KMS-11 (cell line): Measurements from ENCODE around the gene ELN.

Experiments used
- H2AFZ ChIP-seq: fragments of 200-600 bp; sonication (generic); 2 replicates; pipeline ENCODE4 v1.6.1; 2016; ENCODE audit warnings: antibody characterized with exemption, mixed run types, low read depth
- H3K27ac ChIP-seq: fragments of 200-600 bp; sonication (generic); 2 replicates; pipeline ENCODE4 v1.6.1; 2016; ENCODE audit warnings: mild to moderate bottlenecking, mixed run types
- H3K27me3 ChIP-seq: fragments of 200-600 bp; sonication (generic); 2 replicates; pipeline ENCODE4 v1.6.1; 2017; ENCODE audit warnings: mild to moderate bottlenecking, low read depth, mixed run types, moderate library complexity; ENCODE audit not compliant: insufficient read depth
- H3K36me3 ChIP-seq: fragments of 200-600 bp; sonication (generic); 2 replicates; pipeline ENCODE4 v1.6.1; 2017; ENCODE audit warnings: mild to moderate bottlenecking, mixed run types; ENCODE audit not compliant: insufficient read depth
- H3K4me1 ChIP-seq: fragments of 200-600 bp; sonication (generic); 2 replicates; pipeline ENCODE4 v1.6.1; 2016; ENCODE audit warnings: mild to moderate bottlenecking, low read depth, mixed run types; ENCODE audit not compliant: poor library complexity, severe bottlenecking
- H3K4me2 ChIP-seq: fragments of 200-600 bp; sonication (generic); 2 replicates; pipeline ENCODE4 v1.7.0; 2016; ENCODE audit warnings: mild to moderate bottlenecking, mixed run types
- H3K4me3 ChIP-seq: fragments of 200-600 bp; sonication (generic); IDR thresholded peaks from 2 replicates; pipeline ENCODE4 v1.6.1; 2017; ENCODE audit warnings: low read depth, low read length, mixed read lengths; ENCODE audit not compliant: insufficient read depth
- H3K79me2 ChIP-seq: fragments of 200-600 bp; sonication (generic); 2 replicates; pipeline ENCODE4 v1.6.1; 2016; ENCODE audit warnings: low read depth, mixed run types; ENCODE audit not compliant: insufficient read depth
- H3K9ac ChIP-seq: fragments of 200-600 bp; sonication (generic); 2 replicates; pipeline ENCODE4 v1.6.1; 2016; ENCODE audit warnings: mild to moderate bottlenecking, mixed run types
- H4K20me1 ChIP-seq: fragments of 200-600 bp; sonication (generic); 2 replicates; pipeline ENCODE4 v1.6.1; 2016; ENCODE audit warnings: mild to moderate bottlenecking, mixed run types; ENCODE audit not compliant: insufficient read depth
- TF ChIP-seq, protein P1 (sequence below): fragments of 200-600 bp; sonication (generic); conservative IDR thresholded peaks from 2 replicates; pipeline ENCODE4 v1.6.1; 2017; ENCODE audit warnings: low read depth, mild to moderate bottlenecking, antibody characterized with exemption, low read length, moderate library complexity, mixed read lengths

ELN gene

DNA sequence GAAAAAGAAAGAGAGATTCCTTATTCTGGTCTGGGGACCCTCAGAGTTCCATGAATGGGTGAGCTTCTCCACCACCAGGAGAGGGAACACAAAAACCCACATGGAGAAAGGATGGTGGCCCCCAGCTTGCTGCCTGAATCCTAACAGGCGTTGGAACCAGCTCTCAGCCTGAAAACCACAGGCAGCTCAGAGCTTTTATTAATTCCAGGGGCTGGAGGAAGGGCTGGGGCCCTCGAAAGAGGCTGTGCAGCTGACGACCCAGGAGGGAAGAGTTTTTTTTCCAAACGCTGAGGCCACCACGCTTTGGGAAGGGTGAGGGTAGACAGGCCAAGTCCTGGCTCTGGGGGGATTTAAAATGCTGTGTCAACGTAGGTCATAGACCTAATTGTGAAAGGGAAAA, 10.8 kb upstream of the ELN start:
- no peaks in the 10 kb centered on the region for H4K20me1 ChIP-seq
- H3K9ac ChIP-seq = no peak overlapping the region
- H3K4me1 ChIP-seq = no peaks in the 10 kb centered on the region

DNA sequence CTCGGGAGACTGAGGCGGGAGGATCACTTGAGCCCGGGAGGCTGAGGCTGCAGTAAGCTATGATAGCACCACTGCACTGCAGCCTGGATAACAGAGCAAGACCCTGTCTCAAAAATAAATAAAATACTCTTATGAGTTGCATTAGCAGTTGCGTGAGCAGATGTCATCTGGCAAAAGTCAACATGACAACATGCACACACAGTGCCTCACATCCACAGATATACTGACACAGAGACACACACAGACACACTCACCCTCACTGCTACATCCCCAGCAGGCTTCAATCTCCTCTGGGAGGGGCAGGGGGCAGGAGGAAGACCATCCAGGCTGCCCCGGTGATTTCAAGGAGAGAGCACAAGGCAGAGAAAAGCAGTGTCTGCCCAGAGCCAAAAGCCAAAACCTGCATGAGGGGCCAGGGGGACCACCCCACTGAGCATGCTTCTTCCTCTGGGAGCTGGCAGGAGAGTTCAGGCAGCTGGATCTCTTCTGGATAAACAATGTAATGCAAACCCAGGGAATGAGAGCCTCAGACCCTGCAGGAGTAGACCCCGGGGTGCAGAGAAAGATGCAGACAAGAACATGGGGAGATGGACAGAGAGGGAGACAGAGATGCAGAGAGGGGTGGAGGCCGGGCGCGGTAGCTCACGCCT, 9.6 kb upstream of the ELN start:
- TF ChIP-seq, protein P1, sequence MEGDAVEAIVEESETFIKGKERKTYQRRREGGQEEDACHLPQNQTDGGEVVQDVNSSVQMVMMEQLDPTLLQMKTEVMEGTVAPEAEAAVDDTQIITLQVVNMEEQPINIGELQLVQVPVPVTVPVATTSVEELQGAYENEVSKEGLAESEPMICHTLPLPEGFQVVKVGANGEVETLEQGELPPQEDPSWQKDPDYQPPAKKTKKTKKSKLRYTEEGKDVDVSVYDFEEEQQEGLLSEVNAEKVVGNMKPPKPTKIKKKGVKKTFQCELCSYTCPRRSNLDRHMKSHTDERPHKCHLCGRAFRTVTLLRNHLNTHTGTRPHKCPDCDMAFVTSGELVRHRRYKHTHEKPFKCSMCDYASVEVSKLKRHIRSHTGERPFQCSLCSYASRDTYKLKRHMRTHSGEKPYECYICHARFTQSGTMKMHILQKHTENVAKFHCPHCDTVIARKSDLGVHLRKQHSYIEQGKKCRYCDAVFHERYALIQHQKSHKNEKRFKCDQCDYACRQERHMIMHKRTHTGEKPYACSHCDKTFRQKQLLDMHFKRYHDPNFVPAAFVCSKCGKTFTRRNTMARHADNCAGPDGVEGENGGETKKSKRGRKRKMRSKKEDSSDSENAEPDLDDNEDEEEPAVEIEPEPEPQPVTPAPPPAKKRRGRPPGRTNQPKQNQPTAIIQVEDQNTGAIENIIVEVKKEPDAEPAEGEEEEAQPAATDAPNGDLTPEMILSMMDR = no peak
- Histone ChIP-seq H3K27me3 (peaks cover 64% of the 10 kb centered on the region), H4K20me1 (no peaks in the 10 kb centered on the region), H3K9ac (no peak overlapping the region), H3K4me1 (no peaks in the 10 kb centered on the region), H3K79me2 (no peaks in the 10 kb centered on the region), H3K36me3 (no peaks in the 10 kb centered on the region), H3K4me3 (no peak overlapping the region), H2AFZ (no peak overlapping the region), H3K4me2 (no peak overlapping the region), H3K27ac (no peak overlapping the region)

More for the DNA sequence above, 10.8 kb upstream of the ELN start:
- H3K79me2 ChIP-seq = no peaks in the 10 kb centered on the region
- H3K27ac ChIP-seq = no peak overlapping the region
- H3K27me3 ChIP-seq = peaks cover 51% of the 10 kb centered on the region
- TF ChIP-seq, protein P1 = no peak
- no peak overlapping the region for H3K4me2 ChIP-seq
- no peak overlapping the region for H3K4me3 ChIP-seq
- no peak overlapping the region for H2AFZ ChIP-seq
- H3K36me3 ChIP-seq = no peaks in the 10 kb centered on the region

DNA sequence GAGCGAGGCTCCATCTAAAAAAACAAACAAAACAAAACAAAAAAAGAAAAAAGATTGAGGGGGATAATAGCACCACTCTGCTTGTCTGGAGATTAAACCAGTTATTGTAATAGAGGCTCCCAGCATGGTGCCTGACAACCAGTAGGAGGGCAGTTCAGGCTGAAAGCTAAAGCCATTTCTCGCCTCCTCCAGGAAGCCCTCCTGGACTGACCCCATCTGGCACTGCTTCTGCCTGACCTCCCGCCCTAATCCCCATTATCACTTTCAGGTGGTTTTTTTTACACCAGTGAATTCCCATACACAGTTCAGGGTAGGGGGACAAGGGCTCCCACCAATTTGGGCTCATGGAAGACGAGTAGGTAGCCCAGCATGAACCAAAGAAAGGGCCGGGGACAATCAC, 8.8 kb upstream of the ELN start:
- Histone ChIP-seq H3K4me1 (no peaks in the 10 kb centered on the region), H3K36me3 (no peaks in the 10 kb centered on the region), H3K79me2 (no peaks in the 10 kb centered on the region), H2AFZ (no peak overlapping the region), H3K4me2 (no peak overlapping the region), H4K20me1 (no peaks in the 10 kb centered on the region), H3K27ac (no peak overlapping the region), H3K4me3 (no peak overlapping the region), H3K9ac (no peak overlapping the region), H3K27me3 (peaks cover 72% of the 10 kb centered on the region)
- TF ChIP-seq, protein P1 = no peak

DNA sequence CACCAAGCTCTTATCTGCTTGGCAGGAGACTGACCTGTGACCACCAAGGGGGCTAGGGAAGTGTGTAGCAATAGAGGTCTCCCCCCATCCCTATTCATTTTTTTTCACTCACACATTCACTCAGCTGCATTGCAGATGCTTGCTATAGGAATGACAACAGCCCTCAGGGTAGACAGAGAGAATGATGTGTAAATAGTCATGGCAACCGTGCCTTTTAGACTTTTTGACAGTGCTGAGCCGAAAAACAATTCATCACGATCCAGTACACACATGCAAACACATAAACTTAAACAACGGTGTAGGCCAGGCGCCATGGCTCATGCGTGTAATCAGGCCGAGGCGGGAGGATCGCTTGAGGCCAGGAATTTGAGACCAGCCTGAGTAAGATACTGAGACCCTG, 7.6 kb upstream of the ELN start:
- no peak overlapping the region for H3K27ac ChIP-seq
- H2AFZ ChIP-seq = no peak overlapping the region
- no peak overlapping the region for H3K9ac ChIP-seq
- H4K20me1 ChIP-seq = no peaks in the 10 kb centered on the region
- no peak overlapping the region for H3K4me2 ChIP-seq
- no peak overlapping the region for H3K4me3 ChIP-seq
- H3K4me1 ChIP-seq = no peaks in the 10 kb centered on the region
- TF ChIP-seq, protein P1 = no peak
- H3K79me2 ChIP-seq = no peaks in the 10 kb centered on the region
- peaks cover 78% of the 10 kb centered on the region for H3K27me3 ChIP-seq
- no peaks in the 10 kb centered on the region for H3K36me3 ChIP-seq
